Posterior cingulate gyrus (tissue), 11 donors: ENCODE measurements around the gene CEP70.
A peak's percentile ranks its signal among the peaks of the same experiment; 100 is the strongest.
"Not testable (repeated sequence)": the region's sequence is repeated elsewhere in the genome, so short reads cannot be mapped to it uniquely, and the experiment has no call there.

Experiments used
- DNase-seq, 10 donors: peaks; one replicate each; pipeline versions ENCODE4 v3.0.0 to v3.0.0-alpha.2; 2020 to 2021; ENCODE audit warnings: mixed read lengths in 3 of 10
- intact Hi-C: fragments of 100-400 bp; cut with DNase I; formaldehyde crosslinking; loops from one replicate; pipeline ENCODE4 v1.15.1; 2023

The CEP70 gene

DNA sequence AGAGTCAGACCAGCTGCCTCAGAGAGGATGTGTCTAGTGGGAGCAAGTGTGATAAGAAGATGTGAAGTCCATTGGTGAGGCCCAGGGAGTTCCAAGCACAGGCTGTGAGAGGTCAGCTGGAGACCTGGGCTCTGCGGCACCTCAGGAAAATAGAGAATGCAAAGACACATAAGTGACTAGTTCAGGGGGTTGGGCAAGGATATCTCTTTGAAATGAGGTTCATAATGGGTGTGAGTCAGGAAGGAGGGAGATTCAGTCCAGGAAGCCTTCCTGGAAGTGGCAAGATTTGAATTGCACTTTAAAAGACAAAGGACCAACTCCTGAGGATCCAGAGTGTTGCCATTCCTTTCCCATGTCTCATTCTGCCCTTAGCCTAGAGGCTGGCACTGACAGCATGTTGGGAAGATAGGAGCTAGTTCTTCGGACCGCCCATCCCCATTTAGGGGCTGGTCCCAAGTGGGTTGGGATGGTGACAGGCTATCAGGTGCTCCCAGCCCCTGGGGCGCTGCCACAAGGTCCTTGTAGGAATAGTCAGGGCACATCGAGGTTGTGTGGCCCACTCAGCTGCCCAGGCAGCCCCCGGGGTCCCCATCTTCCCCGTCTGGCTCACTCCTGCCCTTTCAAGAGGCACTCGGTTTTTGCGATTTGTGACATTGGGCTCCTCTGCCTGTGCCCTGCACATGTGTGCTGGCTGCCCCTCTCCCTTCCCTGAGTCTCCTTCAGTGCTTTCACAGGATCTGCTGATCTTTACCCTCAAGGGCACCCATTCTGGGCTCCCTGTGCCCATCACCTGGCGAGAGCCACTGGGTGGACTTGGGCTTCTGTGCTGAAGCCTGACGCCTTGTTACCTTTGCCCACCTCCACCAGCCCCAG, 136.0 kb downstream of the CEP70 start:
- no peak for DNase-seq
- intact Hi-C loops, result no loop called here

- no peak for DNase-seq
- intact Hi-C loops, result no loop called here
Observed at GRCh38 chr3:138456961-138457862, 136.8 kb downstream of the CEP70 start.

DNA sequence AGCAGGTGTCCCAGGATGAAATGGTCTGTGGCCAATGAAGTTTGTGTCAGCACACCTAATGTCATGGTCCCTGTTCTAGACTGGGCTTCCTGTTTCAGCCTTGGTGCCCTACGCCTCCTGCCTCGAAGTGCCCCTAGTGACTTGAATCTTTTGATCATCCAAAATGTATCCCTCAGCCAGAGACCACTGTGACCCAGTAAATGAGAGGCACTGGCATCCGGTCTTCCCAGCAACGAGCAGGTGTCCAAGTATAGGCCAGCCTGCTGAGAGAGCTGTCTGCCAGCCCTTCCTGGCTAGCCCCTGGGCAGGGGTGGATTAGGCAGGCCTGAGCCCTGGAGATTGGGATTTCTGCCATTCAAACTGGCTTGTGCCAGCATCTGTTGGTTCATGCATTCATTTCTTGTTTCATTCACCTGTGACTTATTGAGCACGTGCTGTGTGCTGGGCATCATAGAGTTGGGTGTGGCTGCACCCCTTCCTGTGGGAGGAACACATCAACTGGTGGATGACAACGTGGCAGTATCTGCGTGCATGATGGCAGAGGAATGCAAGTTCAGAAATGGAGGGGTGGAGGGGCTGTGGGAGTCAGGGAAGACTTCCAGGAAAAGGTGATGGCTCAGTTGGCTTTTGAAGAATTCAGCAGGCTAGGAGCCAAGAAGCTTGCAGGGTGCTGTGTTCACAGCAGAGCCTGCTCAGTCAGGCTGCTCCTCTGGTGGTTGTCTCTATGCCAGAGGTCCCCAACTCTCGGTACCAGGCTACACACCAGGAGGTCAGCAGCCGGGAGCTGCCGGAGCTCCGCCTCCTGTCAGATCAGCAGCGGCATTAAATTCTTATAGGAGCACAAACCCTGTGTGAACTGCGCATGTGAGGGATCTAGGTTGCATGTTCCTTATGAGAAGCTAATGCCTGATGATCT, 138.0 kb downstream of the CEP70 start:
- intact Hi-C loops, result no loop called here
- no peak for DNase-seq

DNA sequence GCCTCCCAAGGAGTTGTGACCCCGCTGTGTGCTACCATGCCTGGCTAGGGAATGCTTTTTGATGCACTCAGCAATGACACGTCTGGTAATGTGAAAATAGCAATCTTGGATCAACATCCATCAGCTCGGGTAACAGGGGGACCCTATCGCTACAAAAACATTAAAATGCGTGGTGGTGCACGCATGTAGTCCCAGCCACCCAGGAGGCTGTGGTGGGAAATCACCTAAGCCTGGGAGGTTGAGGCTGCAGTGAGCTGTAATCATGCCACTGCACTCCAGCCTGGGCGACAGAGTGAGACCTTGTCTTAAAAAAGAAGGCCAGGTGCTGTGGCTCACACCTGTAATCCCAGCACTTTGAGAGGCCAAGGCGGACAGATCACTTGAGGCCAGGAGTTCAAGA, 140.1 kb downstream of the CEP70 start:
- DNase-seq, intact Hi-C loops: not testable (repeated sequence)

- intact Hi-C loops, result no loop called here
Observed at GRCh38 chr3:138452436-138452835, 141.6 kb downstream of the CEP70 start.

GRCh38 chr3:138451595-138452162, 142.4 kb downstream of the CEP70 start:
- DNase-seq, result peak in 2 of 10 donors; percentile 65 to 79
- intact Hi-C loops, result no loop called here

More at GRCh38 chr3:138452436-138452835, 141.6 kb downstream of the CEP70 start:
- DNase-seq, result no peak

- intact Hi-C loops, result no loop called here
- DNase-seq, result peak in 2 of 10 donors; percentile 16 to 37
Observed at GRCh38 chr3:138450704-138451424, 143.2 kb downstream of the CEP70 start.

DNA sequence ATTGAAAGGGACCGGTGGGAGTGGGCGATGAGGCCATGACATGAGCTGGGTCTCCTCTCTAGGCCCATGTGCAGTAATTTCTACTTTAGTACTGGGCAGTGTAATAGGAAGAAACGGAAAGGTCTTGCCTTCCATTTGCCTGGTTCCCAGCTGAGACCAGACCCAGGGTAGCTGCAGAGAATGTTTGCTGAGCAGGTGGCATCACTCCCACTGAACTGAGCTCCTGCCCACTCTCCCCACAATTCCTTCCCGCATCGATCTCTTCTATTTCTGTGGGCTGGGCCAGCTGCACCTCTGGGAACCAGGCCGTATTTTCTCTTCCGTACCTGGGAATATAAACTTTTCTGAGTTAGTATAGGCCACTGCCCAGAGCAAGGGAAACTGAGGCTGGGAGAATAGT, 143.9 kb downstream of the CEP70 start:
- DNase-seq, result peak in 2 of 10 donors; percentile 42 to 44
- intact Hi-C loops, result no loop called here

- peak in 2 of 10 donors; percentile 9 to 56 for DNase-seq
- intact Hi-C loops, result no loop called here
Observed at GRCh38 chr3:138449490-138449889, 144.6 kb downstream of the CEP70 start.

GRCh38 chr3:138448631-138449030, 145.4 kb downstream of the CEP70 start:
- intact Hi-C loops, result no loop called here
- peak in 1 of 10 donors; percentile 57 for DNase-seq

DNA sequence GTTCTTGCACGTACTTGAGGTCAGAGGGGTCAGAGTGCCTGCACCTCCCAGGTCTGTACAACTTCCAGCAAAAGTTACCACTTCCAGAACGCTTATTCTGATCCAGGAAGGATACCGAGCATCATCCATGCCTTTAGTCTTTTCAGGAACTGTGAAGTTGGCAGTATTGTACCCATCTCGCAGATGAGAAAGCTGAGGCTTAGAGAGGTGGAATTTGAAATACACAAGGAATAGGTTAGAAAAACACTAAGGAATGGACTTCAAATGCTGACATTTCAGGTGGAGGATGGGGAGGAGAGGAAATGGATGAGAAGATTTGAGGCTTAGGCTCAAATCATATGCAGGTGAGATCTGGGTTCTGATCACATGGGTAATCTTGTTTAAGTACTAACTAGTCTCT, 148.4 kb downstream of the CEP70 start:
- intact Hi-C loops, result no loop called here
- no peak for DNase-seq

GRCh38 chr3:138445236-138445635, 148.8 kb downstream of the CEP70 start:
- DNase-seq, result peak in 2 of 10 donors; percentile 45 to 78
- intact Hi-C loops, result no loop called here
